ENCODE data around the gene LRP1B.

LRP1B gene

DNA sequence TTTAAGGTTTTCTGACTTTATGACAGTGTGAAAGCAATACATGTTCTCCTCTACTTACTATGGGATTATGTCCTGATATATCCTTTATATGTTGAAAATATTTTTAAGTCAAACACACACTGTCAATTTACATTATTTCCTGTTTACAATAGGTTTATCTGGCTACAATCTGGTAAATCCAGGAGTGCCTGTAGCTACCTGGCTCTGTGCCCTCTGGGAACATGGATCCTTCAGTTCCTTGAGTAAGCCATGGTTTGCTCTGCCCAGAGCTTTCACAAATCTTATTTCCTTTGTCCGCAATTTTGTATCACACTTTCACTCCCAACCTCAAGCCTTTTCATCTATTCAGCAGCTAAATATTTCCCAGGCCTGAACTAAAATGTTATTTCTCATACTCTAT is 1768.5 kb downstream of the LRP1B start:
- TF ChIP-seq GATA2 (IDR thresholded peaks at IDR 0.05; ENCODE audit: low read depth, low read length) (no peak), GATA3 (IDR thresholded peaks at IDR 0.05; ENCODE audit: low read depth, low read length) (no peak)

DNA sequence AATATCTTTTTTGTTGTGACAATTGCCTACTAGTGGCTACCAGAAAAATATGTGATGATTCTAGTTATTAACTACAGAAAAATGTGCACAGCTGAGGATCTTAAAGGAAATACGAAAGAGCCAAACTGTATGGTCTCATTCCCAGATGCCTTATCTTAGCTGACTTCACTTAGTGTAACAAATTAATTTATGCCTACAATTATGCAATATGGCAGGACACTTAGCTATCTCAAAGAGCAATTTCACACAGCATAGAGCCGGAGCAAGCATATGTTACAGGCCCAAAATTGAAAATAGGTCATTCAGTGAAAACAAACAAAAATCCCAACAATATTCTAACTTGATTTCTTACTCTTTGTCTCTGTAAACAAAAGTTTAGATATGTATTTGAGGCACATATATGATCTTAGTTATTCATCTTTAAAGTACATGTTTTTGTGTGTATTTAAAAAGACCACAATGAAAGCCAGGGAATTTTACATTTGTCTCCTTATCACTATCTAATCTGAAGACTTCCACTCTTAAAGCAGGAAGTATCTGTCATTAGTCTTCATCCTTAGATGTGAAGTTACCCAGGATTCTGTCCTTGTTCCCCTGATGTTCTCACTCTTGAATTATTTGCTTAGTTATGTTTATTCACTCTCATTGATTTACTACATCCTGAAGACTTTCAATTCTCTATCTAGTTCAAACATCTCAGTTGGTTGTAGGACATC is 1771.6 kb downstream of the LRP1B start:
- TF ChIP-seq GATA2 (IDR thresholded peaks at IDR 0.05; ENCODE audit: low read depth, low read length) (no peak), GATA3 (IDR thresholded peaks at IDR 0.05; ENCODE audit: low read depth, low read length) (no peak)

DNA sequence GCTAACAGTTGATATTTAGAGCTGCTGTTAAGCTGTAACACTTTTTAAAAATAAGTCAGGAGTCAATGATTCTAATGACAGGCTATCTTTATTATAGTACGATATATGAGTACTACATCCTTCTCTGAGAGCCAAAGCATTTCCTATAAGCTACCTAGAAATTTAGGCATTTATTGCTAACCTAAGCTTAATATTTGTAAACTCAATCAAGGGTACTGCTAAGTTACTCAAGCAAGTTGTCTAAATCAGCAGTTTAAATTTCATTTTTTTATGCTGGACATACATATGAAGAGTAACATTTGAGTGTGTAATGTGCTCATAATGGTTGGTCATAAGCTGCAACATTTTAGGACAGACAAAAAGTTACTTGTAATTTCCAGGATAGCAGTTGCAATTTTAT is 1774.1 kb downstream of the LRP1B start:
- no peak for TF ChIP-seq GATA2 (IDR thresholded peaks at IDR 0.05; ENCODE audit: low read depth, low read length)

DNA sequence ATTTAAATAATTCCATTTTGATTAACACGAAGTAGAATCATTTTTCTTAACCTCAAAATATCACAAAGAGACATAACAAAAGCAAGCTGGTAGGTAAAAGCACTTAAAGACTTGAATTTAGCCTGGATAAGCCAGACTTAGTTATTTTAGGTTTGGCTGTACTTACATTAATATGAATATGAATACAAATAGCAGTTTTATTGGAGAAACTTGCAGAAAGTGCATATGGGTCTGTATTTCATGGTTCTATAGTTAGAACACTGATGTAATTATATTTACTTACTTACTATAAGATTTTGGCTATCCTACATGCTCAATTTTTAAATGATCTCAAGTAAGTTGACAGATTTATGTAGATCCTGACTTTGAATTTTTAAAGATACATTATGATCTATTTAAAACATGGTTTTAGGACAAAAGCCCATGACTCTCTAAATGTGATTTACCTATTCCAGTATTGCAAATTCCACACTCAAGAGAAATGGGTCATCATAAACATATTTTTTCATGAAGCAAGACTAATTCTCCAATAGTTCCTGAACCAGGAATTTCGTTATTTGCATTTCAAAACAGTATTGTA is 1775.2 kb downstream of the LRP1B start:
- no peak for TF ChIP-seq GATA2 (IDR thresholded peaks at IDR 0.05; ENCODE audit: low read depth, low read length)
- no peak for TF ChIP-seq GATA3 (IDR thresholded peaks at IDR 0.05; ENCODE audit: low read depth, low read length)

DNA sequence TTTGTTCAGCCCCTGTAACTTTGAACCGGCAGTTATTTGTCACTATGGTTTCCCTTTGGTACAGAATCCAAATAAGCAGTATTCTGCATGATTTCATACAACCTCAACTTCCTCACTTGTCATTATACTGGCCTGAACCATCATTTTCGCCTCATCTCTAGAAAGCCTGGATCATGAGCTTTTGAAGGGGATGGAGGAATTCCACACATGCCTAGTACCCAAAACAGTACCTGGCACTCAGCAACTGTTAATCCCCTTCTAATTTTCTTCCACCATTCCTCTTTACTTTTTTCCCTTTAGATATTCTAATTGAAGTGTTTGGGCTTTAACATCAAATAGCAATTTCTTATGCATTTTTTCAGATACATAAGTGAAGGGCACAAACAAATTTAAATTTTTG is 1776.3 kb downstream of the LRP1B start:
- TF ChIP-seq GATA2 (IDR thresholded peaks at IDR 0.05; ENCODE audit: low read depth, low read length) (no peak), GATA3 (IDR thresholded peaks at IDR 0.05; ENCODE audit: low read depth, low read length) (no peak)

DNA sequence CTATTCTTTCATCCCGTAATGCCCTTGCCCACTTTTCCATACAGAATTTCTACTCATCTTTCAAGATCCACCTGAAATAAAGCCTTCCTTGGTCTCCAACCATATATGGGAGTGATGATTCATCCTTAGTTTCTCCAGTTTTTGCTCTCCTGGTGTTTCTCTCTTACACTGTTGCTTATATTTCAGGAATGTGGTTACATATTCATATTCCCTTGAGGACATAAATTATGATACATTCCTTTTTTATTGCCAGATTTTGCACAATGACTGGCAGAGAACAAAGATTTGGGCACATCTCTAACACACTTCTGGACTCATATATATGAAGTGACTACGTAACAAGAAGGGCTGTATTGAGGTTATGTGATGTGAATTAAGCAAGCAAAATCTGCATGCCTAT is 1777.3 kb downstream of the LRP1B start:
- TF ChIP-seq GATA3 (IDR thresholded peaks at IDR 0.05; ENCODE audit: low read depth, low read length) (no peak), GATA2 (IDR thresholded peaks at IDR 0.05; ENCODE audit: low read depth, low read length) (no peak)

DNA sequence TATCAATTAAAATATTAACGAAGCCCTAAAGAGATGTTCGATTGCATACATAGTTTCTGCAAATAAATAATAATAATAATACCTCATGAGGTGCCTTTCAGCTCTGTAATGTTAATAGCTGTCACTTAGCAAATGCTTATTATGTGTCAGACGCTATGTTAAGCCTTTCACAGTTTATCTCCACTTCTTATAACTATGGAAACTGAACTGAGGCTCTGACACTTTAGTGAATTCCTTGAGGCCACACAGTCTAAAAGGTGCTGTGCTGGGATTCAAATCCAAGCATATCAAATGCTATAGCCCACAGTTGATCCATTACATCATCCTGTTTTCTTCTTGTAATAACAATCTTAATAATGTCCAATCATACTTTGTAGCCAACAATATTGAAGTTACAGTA is 1779.1 kb downstream of the LRP1B start:
- TF ChIP-seq GATA3 (IDR thresholded peaks at IDR 0.05; ENCODE audit: low read depth, low read length) (no peak), GATA2 (IDR thresholded peaks at IDR 0.05; ENCODE audit: low read depth, low read length) (no peak)

DNA sequence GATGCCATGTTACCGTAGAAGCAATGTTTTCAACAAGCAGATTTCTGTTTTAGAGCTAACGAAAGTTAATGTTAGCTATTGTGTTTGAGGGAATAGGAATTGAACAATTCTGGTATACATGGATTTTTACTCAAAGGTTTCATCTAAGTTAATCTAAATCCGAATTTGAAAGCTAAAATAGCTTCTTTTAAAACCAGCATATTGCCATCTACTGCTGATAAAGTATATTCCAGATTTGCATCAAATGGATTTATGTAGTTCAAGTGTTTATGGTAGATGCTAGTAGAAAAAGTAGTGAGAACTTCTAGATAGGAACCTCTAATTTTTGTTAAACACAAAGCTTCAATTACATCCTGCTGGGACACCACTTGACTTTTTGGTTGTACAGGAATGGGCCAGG is 1781.1 kb downstream of the LRP1B start:
- no peak for TF ChIP-seq GATA3 (IDR thresholded peaks at IDR 0.05; ENCODE audit: low read depth, low read length)
- TF ChIP-seq GATA2 (IDR thresholded peaks at IDR 0.05; ENCODE audit: low read depth, low read length), result no peak

DNA sequence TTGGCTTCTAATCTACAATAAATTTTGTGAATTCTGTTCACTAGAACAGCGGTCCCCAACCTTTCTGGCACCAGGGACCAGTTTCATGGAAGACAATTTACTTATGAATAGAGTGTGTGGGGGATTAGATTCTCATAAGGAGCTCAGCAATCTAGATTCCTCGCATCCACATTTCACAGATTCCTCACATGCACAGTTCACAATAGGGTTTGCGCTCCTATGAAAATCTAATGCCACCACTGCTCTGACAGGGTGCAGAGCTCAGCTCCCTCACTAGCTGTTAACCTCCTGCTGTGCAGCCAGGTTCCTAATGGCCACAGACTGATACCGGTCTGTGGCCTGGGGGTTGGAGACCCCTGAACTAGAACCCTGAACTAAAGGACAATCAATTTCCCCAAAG is 1782.0 kb downstream of the LRP1B start:
- TF ChIP-seq GATA3 (IDR thresholded peaks at IDR 0.05; ENCODE audit: low read depth, low read length) (no peak), GATA2 (IDR thresholded peaks at IDR 0.05; ENCODE audit: low read depth, low read length) (no peak)

DNA sequence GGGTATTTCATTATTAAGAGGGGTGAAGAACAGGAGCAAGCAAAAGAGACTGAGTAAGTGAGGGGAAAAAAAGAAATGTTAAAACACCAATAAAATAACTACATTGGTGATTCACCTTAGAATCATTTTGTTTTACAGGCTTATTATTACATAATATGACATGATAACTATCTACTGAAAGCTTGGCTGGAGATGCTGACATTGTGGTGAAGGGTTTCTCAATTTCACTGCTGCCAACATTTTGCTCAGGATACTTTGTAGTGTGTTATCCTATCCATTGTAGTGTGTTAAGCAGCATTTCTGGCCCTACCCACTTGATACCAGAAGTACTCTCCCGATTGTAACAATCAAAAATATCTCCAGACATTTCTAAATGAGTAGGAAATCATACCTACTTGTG is 1786.0 kb downstream of the LRP1B start:
- TF ChIP-seq GATA3 (IDR thresholded peaks at IDR 0.05; ENCODE audit: low read depth, low read length) (no peak), GATA2 (IDR thresholded peaks at IDR 0.05; ENCODE audit: low read depth, low read length) (no peak)

DNA sequence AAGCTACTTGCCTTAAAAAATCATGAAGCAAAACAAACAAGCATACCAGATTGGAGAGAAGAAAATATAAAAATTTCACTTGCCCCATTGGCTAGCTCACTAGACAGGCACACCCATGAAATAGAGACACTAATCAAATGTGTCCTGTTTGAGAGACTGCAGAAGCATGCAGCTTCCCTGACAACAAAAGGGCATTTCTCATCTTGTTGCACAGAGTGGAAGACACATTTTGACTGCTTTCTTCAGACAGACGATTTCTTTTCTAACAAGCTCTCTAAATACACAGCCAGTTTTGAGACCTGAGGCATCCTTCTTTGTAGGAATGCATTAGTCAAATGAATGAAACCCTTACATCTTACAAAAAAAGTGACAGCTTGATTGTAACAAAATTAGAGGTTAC is 1792.0 kb downstream of the LRP1B start:
- TF ChIP-seq GATA3 (IDR thresholded peaks at IDR 0.05; ENCODE audit: low read depth, low read length) (no peak), GATA2 (IDR thresholded peaks at IDR 0.05; ENCODE audit: low read depth, low read length) (no peak)

DNA sequence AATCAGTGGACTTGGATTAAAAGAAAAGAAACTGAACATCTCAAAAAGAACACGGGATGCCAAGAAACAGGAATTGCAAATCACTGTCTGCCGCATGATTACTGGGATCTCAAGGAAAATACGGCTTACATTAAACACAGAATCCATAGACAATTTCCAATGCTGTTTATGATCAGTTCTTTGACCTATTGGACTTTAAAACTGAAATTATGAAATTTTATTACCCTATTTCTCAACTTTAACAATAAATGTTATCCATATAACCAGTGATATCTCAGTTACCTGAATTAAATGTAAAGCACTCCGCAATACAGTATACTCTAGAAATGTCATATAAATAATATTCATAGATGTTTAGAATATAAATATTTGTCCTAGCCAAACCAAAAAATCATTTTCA is 1793.8 kb downstream of the LRP1B start:
- TF ChIP-seq GATA3 (IDR thresholded peaks at IDR 0.05; ENCODE audit: low read depth, low read length) (no peak), GATA2 (IDR thresholded peaks at IDR 0.05; ENCODE audit: low read depth, low read length) (no peak)

DNA sequence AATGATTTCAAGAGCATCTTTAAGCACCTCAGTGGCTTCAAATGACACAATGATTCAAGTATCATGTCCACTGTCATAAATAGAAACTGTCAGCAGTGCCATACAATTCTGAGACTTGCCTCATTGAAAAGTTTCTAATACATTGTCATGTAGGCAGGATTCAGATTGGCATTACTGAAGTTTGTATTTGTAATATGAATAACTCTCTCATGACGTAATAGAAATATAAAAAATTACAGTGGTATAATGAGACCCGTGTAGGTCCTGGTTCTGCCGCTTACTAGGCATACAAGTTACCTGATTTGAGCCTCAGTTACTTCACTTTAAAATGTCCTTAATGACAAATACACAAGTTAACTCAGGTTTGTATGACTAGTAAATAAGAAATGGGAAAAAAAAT is 1814.5 kb downstream of the LRP1B start:
- TF ChIP-seq GATA3 (IDR thresholded peaks at IDR 0.05; ENCODE audit: low read depth, low read length), result no peak
- no peak for TF ChIP-seq GATA2 (IDR thresholded peaks at IDR 0.05; ENCODE audit: low read depth, low read length)

DNA sequence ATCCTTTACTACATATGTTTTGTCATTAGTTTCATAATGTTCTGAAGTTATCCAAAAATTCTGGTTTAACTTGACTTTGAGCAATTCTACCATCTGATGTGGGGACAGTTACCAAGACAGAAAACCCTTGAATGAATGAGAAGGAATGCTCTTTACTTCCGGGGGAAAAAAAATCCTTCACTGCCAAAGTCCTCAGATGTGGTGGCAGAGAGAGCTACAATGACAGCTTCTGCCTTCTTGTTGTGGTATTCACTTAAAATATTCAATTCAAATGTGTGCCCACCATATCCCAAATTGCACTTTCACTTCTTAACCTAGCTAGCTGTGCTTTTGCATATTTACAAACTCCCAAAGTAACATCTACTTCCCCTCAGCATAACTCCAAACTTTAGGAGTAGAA is 1818.9 kb downstream of the LRP1B start:
- TF ChIP-seq GATA2 (IDR thresholded peaks at IDR 0.05; ENCODE audit: low read depth, low read length) (no peak), GATA3 (IDR thresholded peaks at IDR 0.05; ENCODE audit: low read depth, low read length) (no peak)

DNA sequence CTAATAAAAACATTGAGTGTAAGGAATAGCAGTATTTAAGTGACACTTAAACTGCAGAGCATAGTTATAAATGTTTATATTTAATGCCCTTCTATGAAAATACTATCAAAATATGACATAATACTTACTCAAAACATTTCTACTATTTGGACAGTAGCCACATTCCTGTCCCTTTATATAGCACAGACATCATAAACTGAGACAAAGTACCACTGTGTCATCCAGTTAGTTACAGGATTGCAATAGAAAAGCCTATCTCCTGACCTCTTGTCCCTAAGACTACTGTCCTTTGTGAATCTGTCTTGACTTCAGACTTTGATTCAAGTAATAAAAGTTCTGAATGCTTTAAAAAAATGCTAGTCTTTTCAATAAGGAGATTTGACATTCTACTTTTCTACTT is 1822.1 kb downstream of the LRP1B start:
- TF ChIP-seq GATA3 (IDR thresholded peaks at IDR 0.05; ENCODE audit: low read depth, low read length), result no peak
- no peak for TF ChIP-seq GATA2 (IDR thresholded peaks at IDR 0.05; ENCODE audit: low read depth, low read length)

DNA sequence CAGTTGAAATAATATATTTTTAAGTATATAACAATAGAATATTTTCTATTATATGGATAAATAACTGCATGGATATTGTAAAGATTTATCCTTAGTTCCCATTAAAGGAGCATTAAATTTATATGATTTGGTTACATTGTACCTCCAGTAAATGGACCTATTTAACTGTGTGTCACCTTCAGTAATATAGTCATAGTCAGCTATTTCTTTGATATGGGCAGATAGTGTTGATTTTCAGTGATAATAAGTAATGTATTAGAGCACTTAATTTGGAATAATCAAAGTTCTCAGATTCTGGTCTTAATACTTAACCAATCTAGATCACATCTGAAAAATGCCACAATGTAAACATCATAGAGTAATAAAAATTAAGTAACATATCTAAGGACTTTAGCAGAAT is 1823.3 kb downstream of the LRP1B start:
- TF ChIP-seq GATA3 (IDR thresholded peaks at IDR 0.05; ENCODE audit: low read depth, low read length), result no peak
- TF ChIP-seq GATA2 (IDR thresholded peaks at IDR 0.05; ENCODE audit: low read depth, low read length), result no peak
